GM23338 (cell line): ENCODE results near the gene PIK3R5.

Experiments
- POLR2AphosphoS5 ChIP-seq: IDR thresholded peaks from 2 replicates; pipeline ENCODE4 v1.6.1; 2016; ENCODE audit warnings: antibody characterized with exemption, low read depth
- TF ChIP-seq, protein P1 (sequence below), 2 experiments: fragments of 200-600 bp in 1 of 2; sonication (generic) in 1 of 2; conservative IDR thresholded peaks; 2 replicates each; pipeline versions ENCODE4 v1.5.1 to v1.6.1; 2016 to 2017; ENCODE audit warnings: antibody characterized with exemption in 2 of 2, low read depth in 2 of 2, mild to moderate bottlenecking in 2 of 2, moderate library complexity in 1 of 2

GRCh38 chr17:8887301-8887700 lies 78.2 kb downstream of the PIK3R5 start:
- TF ChIP-seq, protein P1, sequence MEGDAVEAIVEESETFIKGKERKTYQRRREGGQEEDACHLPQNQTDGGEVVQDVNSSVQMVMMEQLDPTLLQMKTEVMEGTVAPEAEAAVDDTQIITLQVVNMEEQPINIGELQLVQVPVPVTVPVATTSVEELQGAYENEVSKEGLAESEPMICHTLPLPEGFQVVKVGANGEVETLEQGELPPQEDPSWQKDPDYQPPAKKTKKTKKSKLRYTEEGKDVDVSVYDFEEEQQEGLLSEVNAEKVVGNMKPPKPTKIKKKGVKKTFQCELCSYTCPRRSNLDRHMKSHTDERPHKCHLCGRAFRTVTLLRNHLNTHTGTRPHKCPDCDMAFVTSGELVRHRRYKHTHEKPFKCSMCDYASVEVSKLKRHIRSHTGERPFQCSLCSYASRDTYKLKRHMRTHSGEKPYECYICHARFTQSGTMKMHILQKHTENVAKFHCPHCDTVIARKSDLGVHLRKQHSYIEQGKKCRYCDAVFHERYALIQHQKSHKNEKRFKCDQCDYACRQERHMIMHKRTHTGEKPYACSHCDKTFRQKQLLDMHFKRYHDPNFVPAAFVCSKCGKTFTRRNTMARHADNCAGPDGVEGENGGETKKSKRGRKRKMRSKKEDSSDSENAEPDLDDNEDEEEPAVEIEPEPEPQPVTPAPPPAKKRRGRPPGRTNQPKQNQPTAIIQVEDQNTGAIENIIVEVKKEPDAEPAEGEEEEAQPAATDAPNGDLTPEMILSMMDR (conservative IDR thresholded peaks at IDR 0.05; ENCODE audit: low read depth in 2 of 2), result no peak
- no peak for TF ChIP-seq POLR2AphosphoS5
